GM21737 (cell line): ENCODE measurements around the gene TSPO.
"Not testable (repeated sequence)": the region's sequence is repeated elsewhere in the genome, so short reads cannot be mapped to it uniquely, and the experiment has no call there.

Source experiments
- ATAC-seq: cut with Tn5 transposase; IDR thresholded peaks from one replicate; pipeline ENCODE4 v1.9.1; 2021; ENCODE audit warnings: mild to moderate bottlenecking, moderate library complexity; ENCODE audit not compliant: unreplicated experiment

The TSPO gene

GRCh38 chr22:43151251-43152002, at the start of gene TSPO:
Gene TSPO, plus strand, starts transcription at chr22:43151559. Its CDS starts 7,680 bp downstream, at chr22:43159239.
- no peak for ATAC-seq

GRCh38 chr22:43104056-43104625, 47.2 kb upstream of the TSPO start:
- not testable (repeated sequence) for ATAC-seq

GRCh38 chr22:43104950-43105349, 46.4 kb upstream of the TSPO start:
- not testable (repeated sequence) for ATAC-seq

- no peak for ATAC-seq
Measured at GRCh38 chr22:43106302-43106701, 45.1 kb upstream of the TSPO start.

- no peak for ATAC-seq
Measured at GRCh38 chr22:43109511-43109910, 41.8 kb upstream of the TSPO start.

GRCh38 chr22:43109921-43110443, 41.4 kb upstream of the TSPO start:
- no peak for ATAC-seq

GRCh38 chr22:43110444-43110926, 40.9 kb upstream of the TSPO start, which contains the start of gene BIK:
Gene BIK, plus strand, starts transcription at chr22:43110750. Its CDS starts 13,273 bp downstream, at chr22:43124023.
- no peak for ATAC-seq

- ATAC-seq, result no peak
Measured at GRCh38 chr22:43110927-43111623, 40.3 kb upstream of the TSPO start.

GRCh38 chr22:43113526-43114251, 37.7 kb upstream of the TSPO start:
- no peak for ATAC-seq

GRCh38 chr22:43114958-43115357, 36.4 kb upstream of the TSPO start:
- no peak for ATAC-seq

GRCh38 chr22:43116932-43117331, 34.4 kb upstream of the TSPO start:
- no peak for ATAC-seq

- ATAC-seq, result no peak
Measured at GRCh38 chr22:43118024-43118849, 33.1 kb upstream of the TSPO start.

GRCh38 chr22:43118953-43119458, 32.4 kb upstream of the TSPO start:
- no peak for ATAC-seq

- ATAC-seq, result no peak
Measured at GRCh38 chr22:43126501-43127165, 24.7 kb upstream of the TSPO start.

GRCh38 chr22:43127166-43127908, 24.0 kb upstream of the TSPO start:
- no peak for ATAC-seq

GRCh38 chr22:43128116-43128515, 23.2 kb upstream of the TSPO start:
- ATAC-seq, result no peak

GRCh38 chr22:43128928-43129424, 22.4 kb upstream of the TSPO start:
- no peak for ATAC-seq
